SH-SY5Y (cell line): ENCODE measurements around the gene SPINK13.

ENCODE experiments used
- GATA2 ChIP-seq: IDR thresholded peaks from 2 replicates; pipeline ENCODE4 v1.6.1; 2011; ENCODE audit warnings: mild to moderate bottlenecking, low read depth, low read length
- GATA3 ChIP-seq: IDR thresholded peaks from 2 replicates; pipeline ENCODE4 v1.6.1; 2011; ENCODE audit warnings: low read depth, mild to moderate bottlenecking, low read length, moderate library complexity

DNA sequence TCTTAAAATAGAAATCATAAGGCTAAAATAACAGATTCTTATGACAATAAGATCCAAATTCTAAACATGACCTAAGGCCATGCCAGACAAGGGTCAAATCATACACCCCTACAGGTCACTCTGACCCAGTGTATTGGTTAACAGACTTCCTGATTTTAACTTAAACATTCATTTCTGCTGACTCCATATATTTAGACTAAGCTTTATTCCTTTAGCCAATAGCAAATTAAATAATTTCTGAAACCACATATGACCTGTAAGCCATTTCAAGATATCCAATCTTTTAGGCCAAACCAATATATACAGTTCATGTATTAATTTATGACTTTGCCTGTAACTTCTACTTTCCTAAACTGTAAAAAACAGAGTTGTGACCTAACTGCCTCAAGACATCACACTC, 7.4 kb upstream of the SPINK13 start:
- TF ChIP-seq GATA2 (no peak), GATA3 (no peak)
